Bronchial epithelial cell (primary cell): ENCODE results near the gene USP32. TPM values are rescaled to one million over a fixed set of nuclear protein-coding genes. Genes with fewer than 3 reads are reported as not detected.

Experiments
- DNase-seq: peaks from one replicate; pipeline ENCODE4 v3.0.0-alpha.2; 2010; ENCODE audit warnings: low read depth
- FAIRE-seq: peaks from 2 replicates; lab custom pipeline; 2011; peaks lifted over from hg19 to GRCh38; lab: Jason Lieb, UNC
- H3K27me3 ChIP-seq: 2 replicates; pipeline ENCODE4 v1.5.1; 2011; ENCODE audit warnings: low read length; ENCODE audit not compliant: control insufficient read depth, insufficient read depth
- H3K36me3 ChIP-seq: 2 replicates; pipeline ENCODE4 v1.5.1; 2011; ENCODE audit warnings: low read length; ENCODE audit not compliant: control insufficient read depth, insufficient read depth
- H3K4me3 ChIP-seq: 2 replicates; pipeline ENCODE4 v1.5.1; 2011; ENCODE audit warnings: mild to moderate bottlenecking, low read depth, low read length, control low read depth
- CTCF ChIP-seq: IDR thresholded peaks from 2 replicates; pipeline ENCODE4 v1.5.1; 2011; ENCODE audit warnings: mild to moderate bottlenecking, moderate library complexity, low read length, control low read depth, inconsistent platforms; ENCODE audit not compliant: insufficient read depth, severe bottlenecking
- total RNA-seq: library from RNA; depleted of rRNA; stranded (reverse); fragments of >200 nt; gene quantifications from 2 replicates; pipeline ENCODE4 v1.2.1, GENCODE V29; 2014

The USP32 gene
- total RNA-seq, 1 donor from 2014 or later, result 35.8 TPM

GRCh38 chr17:60403523-60403810 lies 11.5 kb upstream of the USP32 start:
- Histone ChIP-seq H3K36me3 (no peaks in the 10 kb centered on the region), H3K27me3 (no peaks in the 10 kb centered on the region), H3K4me3 (no peak overlapping the region)
- no peak for TF ChIP-seq CTCF
- DNase-seq (no peak), FAIRE-seq (no peak)

- no peak for DNase-seq
- no peak for FAIRE-seq
- TF ChIP-seq CTCF, result no peak
- Histone ChIP-seq H3K4me3 (no peak overlapping the region), H3K27me3 (no peaks in the 10 kb centered on the region), H3K36me3 (no peaks in the 10 kb centered on the region)
Measured at GRCh38 chr17:60401819-60402218, 9.9 kb upstream of the USP32 start.

- Histone ChIP-seq H3K4me3 (no peak overlapping the region), H3K27me3 (no peaks in the 10 kb centered on the region), H3K36me3 (no peaks in the 10 kb centered on the region)
- FAIRE-seq, result no peak
- TF ChIP-seq CTCF, result no peak
- no peak for DNase-seq
Measured at GRCh38 chr17:60398227-60398959, 6.5 kb upstream of the USP32 start.

DNA sequence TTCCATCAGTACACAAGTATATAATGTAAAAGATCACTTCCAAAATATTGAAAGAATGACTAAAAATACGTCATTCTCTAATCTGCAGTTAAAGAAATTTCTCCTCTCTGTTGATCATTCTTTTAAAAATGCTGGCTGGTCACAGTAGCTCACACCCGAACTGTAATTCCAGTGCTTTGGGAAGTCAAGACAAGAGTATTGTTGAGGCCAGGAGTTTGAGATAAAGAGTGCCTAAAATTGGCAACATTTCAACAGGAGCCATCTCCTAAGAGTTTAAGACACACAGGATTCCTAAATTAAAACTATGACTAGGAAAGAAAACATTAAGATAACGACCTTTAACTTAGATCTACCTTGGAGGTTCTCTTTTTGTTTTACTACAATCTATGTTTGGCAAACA lies 4.5 kb upstream of the USP32 start:
- no peaks in the 10 kb centered on the region for H3K36me3 ChIP-seq
- FAIRE-seq (no peak), DNase-seq (no peak)
- no peaks in the 10 kb centered on the region for H3K27me3 ChIP-seq
- H3K4me3 ChIP-seq, result no peak overlapping the region
- TF ChIP-seq CTCF, result no peak

DNA sequence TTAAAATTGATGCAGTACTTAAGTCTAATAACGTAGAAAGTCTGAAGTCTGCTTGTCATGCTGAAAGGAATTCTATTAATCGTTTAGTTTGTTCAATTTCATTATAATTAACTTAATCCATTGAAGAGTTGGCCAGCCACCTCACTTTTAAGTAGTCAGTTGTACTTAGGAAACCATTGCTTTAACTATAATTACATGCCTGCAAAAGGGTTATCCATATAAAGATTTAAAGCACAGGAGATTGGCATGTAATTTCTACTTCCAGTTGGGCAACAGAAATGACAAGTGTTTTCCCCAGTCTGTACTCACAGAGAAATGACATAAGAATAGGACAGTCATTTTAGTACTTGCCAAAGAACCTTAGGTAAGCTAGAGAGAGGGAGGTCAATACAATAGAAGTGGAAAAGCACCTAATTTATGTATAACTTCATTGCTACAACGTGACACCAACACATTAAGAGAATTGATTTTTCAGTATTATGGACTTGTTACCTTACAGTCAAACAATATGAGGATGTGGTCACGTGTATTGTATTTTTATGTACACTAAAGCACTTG lies 3.7 kb upstream of the USP32 start:
- Histone ChIP-seq H3K36me3 (no peaks in the 10 kb centered on the region), H3K4me3 (no peak overlapping the region), H3K27me3 (no peaks in the 10 kb centered on the region)
- DNase-seq, result no peak
- no peak for FAIRE-seq
- no peak for TF ChIP-seq CTCF
